ENCODE measurements around the gene NINL. TPM values are rescaled to one million over a fixed set of nuclear protein-coding genes. Genes with fewer than 3 reads are reported as not detected.

The NINL gene
- total and polyA plus RNA-seq, 2 of the 8 experiments (the other 6 are each of a cell fraction or from before 2014, with no cell fraction given) = 15.3 to 30.0 TPM

DNA sequence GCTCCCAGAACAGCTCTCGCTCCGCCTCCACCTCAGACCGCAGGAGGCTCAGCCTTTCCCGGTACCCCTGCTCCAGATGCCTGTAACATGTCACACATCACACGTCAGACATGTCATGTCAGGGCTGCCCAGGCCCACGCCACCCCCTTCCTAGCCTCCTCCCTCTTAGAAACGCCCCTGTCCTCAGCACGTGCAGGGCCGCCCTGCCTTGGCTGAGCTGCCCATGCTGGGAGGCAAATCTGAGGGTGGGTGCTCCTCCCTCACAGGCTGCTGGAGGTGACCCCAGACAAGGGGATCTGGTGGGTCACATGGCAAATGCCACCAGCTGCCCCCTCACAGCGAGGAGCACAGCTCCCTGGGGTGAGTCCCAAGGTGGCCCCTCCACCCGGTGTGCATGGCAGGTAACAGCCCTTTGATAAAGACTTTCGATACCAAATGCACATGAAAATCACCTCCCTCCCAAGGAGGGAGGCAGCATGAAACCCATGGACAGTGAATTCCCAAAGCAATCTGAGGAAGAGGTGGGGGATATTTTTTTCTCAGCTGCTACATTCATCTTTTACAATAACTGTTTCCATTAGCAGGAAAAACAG, 93.8 kb downstream of the NINL start:
- Histone ChIP-seq H3K56ac (replicated peaks; ENCODE audit: insufficient read length, low read depth, low read length) (no peak overlapping the region), H3K4me2 (ENCODE audit: insufficient read depth in 1 of 2, low read depth in 2 of 2, low read length in 2 of 2) (no peak overlapping the region), H4K5ac (ENCODE audit: insufficient read length, low read depth, low read length) (no peak overlapping the region), H3K4me1 (replicated peaks in 1 of 4; ENCODE audit: control insufficient read depth in 3 of 4, insufficient read depth in 4 of 4, low read length in 3 of 4) (peaks cover 0 to 19% (median 10%) of the 10 kb centered on the region in 4 experiments; a peak in 6 of 7 replicates), H4K91ac (replicated peaks; ENCODE audit: insufficient read length, low read length) (no peak overlapping the region), H3K36me3 (ENCODE audit: control insufficient read depth in 2 of 4, insufficient read depth in 4 of 4, low read length in 3 of 4) (peaks cover 0 to 7% (median 3%) of the 10 kb centered on the region in 4 experiments; a peak in 2 of 8 replicates), H3K27me3 (replicated peaks in 1 of 4; ENCODE audit: control insufficient read depth in 3 of 4, extremely low read depth in 1 of 4, insufficient read depth in 3 of 4, low read length in 3 of 4) (no peaks in the 10 kb centered on the region), H3K79me2 (ENCODE audit: control insufficient read depth in 1 of 2, insufficient read depth in 2 of 2, low read length in 2 of 2) (no peaks in the 10 kb centered on the region), H3K9me3 (ENCODE audit: insufficient read depth in 2 of 2, low read depth in 1 of 2, low read length in 1 of 2) (no peaks in the 10 kb centered on the region), H3K9ac (replicated peaks in 1 of 4; ENCODE audit: extremely low read depth in 1 of 4, low read depth in 3 of 4, low read length in 3 of 4) (no peak overlapping the region), H2BK5ac (ENCODE audit: low read depth, low read length) (peak overlapping the region; percentile 87), H3K4me3 (ENCODE audit: extremely low read depth in 1 of 4, insufficient read depth in 2 of 4, low read depth in 3 of 4, low read length in 4 of 4) (no peak overlapping the region), H4K8ac (ENCODE audit: extremely low read depth, insufficient read depth, low read length) (no peak overlapping the region), H2BK120ac (replicated peaks; ENCODE audit: low read depth, low read length) (no peak overlapping the region), H2BK20ac (ENCODE audit: low read length) (no peak overlapping the region), H3K79me1 (ENCODE audit: low read depth, low read length) (no peaks in the 10 kb centered on the region), H3K14ac (ENCODE audit: insufficient read length) (no peak overlapping the region), H2BK12ac (ENCODE audit: low read depth, low read length) (0 out of 2 replicates have a peak overlapping the region, but pooled peaks have one; percentile 9), H3K27ac (ENCODE audit: low read depth, low read length) (no peak overlapping the region), H4K20me1 (replicated peaks in 1 of 2; ENCODE audit: control insufficient read depth in 1 of 2, insufficient read depth in 2 of 2, low read length in 2 of 2) (peaks cover 0 to 4% of the 10 kb centered on the region in 2 experiments), H3K23me2 (ENCODE audit: low read depth, low read length) (no peaks in the 10 kb centered on the region), H3K18ac (ENCODE audit: extremely low read depth, low read length) (no peak overlapping the region), H2AK5ac (ENCODE audit: low read depth, low read length) (no peak overlapping the region), H2BK15ac (ENCODE audit: low read length) (no peak overlapping the region), H2AFZ (ENCODE audit: low read length) (no peak overlapping the region), H3K4ac (replicated peaks; ENCODE audit: insufficient read length, low read depth, low read length) (no peak overlapping the region), H3K23ac (ENCODE audit: insufficient read length) (no peak overlapping the region)
- TF ChIP-seq TBP (IDR thresholded peaks at IDR 0.05; ENCODE audit: low read depth, low read length) = no peak
- DNase-seq (ENCODE audit: low read depth in 1 of 2, low spot score in 2 of 2) = no peak
- CTCF ChIA-PET (ENCODE audit: partially characterized antibody) = interaction anchor here (0.9 to 1.5 kb wide), 2 partner anchors 9 to 32 kb away, joined by 3 to 4 read pairs; no protein-coding TSS in a partner anchor
- no peak for FAIRE-seq
- POLR2A ChIA-PET (ENCODE audit: partially characterized antibody) = interaction anchor here (1.3 to 1.6 kb wide), 2 partner anchors 7 to 16 kb away, joined by 3 read pairs; no protein-coding TSS in a partner anchor
- 86% methylated on average over 8 of the region's 12 CpGs; no CpG with 5 or more reads in 1 of the 2 experiments for WGBS, 2 experiments (ENCODE audit: extremely low coverage in 1 of 2, insufficient coverage in 1 of 2, insufficient read length in 1 of 2, insufficient replicate concordance in 2 of 2, low coverage in 1 of 2, low lambda C conversion rate in 2 of 2, missing lambda C conversion rate in 1 of 2)
